Measurements from ENCODE around the gene MAT2B.

MAT2B gene

DNA sequence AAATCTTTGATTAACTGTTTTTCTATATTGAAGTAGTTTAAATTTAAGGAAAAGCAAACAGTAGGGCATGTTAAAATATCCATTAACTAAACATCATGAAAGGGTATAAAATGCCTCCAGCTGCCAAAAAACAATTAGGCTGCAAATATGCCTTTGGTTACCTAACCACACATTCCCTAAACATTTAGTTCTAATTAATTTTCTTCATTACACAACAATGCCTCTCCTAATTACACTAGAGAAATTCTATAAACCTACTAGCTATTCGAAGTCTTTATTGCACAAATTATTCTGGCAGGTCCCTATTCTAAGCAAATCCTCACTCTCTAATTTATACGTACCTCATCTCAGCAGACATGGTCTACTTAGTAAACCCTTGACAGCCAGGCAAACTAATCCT, 37.4 kb downstream of the MAT2B start:
- TF ChIP-seq ISL1 (CRISPR knock-in tag; IDR thresholded peaks at IDR 0.05): no peak
- no peak for TF ChIP-seq CSDC2 (CRISPR knock-in tag; IDR thresholded peaks at IDR 0.05)
- TF ChIP-seq, protein P1, sequence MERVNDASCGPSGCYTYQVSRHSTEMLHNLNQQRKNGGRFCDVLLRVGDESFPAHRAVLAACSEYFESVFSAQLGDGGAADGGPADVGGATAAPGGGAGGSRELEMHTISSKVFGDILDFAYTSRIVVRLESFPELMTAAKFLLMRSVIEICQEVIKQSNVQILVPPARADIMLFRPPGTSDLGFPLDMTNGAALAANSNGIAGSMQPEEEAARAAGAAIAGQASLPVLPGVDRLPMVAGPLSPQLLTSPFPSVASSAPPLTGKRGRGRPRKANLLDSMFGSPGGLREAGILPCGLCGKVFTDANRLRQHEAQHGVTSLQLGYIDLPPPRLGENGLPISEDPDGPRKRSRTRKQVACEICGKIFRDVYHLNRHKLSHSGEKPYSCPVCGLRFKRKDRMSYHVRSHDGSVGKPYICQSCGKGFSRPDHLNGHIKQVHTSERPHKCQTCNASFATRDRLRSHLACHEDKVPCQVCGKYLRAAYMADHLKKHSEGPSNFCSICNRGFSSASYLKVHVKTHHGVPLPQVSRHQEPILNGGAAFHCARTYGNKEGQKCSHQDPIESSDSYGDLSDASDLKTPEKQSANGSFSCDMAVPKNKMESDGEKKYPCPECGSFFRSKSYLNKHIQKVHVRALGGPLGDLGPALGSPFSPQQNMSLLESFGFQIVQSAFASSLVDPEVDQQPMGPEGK (CRISPR knock-in tag; IDR thresholded peaks at IDR 0.05; ENCODE audit: borderline replicate concordance): no peak
- no peak for TF ChIP-seq ZFP30 (CRISPR knock-in tag; IDR thresholded peaks at IDR 0.05)
- no peak for TF ChIP-seq ARNTL (CRISPR knock-in tag; IDR thresholded peaks at IDR 0.05; ENCODE audit: borderline replicate concordance, low read depth)
- ATAC-seq: no peak

DNA sequence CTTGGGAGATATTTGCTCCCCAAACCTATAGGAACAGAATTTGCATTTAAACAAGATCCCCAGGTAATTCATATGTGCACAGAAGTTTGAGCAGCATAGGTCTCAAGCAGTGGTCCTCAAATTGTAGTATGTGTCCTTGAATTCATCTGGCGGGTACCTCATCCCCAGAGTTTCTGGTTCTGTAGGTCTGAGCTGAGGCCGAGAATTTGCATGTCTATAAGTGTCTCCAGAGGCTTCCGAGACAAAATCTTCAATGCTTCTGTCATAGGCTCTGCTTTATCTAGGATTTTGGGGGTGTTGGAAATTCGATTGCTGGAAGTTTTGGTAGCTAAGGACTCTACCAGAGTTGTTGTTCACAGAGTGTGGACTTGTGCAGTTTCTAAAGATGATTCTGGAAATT, 38.6 kb downstream of the MAT2B start:
- no peak for ATAC-seq
- TF ChIP-seq CSDC2 (CRISPR knock-in tag; IDR thresholded peaks at IDR 0.05) (no peak), ARNTL (CRISPR knock-in tag; IDR thresholded peaks at IDR 0.05; ENCODE audit: borderline replicate concordance, low read depth) (no peak), ZNF8 (CRISPR knock-in tag; IDR thresholded peaks at IDR 0.05) (no peak), ZC3H10 (CRISPR knock-in tag; IDR thresholded peaks at IDR 0.05) (no peak), ZNF565 (CRISPR knock-in tag; conservative IDR thresholded peaks at IDR 0.05; ENCODE audit: low read depth) (no peak), GLIS3 (CRISPR knock-in tag; IDR thresholded peaks at IDR 0.05) (no peak), TOX (CRISPR knock-in tag; IDR thresholded peaks at IDR 0.05; ENCODE audit: borderline replicate concordance) (no peak), ESRRG (CRISPR knock-in tag; IDR thresholded peaks at IDR 0.05) (no peak), ZFP3 (CRISPR knock-in tag; IDR thresholded peaks at IDR 0.05) (no peak), ZFP30 (CRISPR knock-in tag; IDR thresholded peaks at IDR 0.05) (no peak)
- TF ChIP-seq, protein P2, sequence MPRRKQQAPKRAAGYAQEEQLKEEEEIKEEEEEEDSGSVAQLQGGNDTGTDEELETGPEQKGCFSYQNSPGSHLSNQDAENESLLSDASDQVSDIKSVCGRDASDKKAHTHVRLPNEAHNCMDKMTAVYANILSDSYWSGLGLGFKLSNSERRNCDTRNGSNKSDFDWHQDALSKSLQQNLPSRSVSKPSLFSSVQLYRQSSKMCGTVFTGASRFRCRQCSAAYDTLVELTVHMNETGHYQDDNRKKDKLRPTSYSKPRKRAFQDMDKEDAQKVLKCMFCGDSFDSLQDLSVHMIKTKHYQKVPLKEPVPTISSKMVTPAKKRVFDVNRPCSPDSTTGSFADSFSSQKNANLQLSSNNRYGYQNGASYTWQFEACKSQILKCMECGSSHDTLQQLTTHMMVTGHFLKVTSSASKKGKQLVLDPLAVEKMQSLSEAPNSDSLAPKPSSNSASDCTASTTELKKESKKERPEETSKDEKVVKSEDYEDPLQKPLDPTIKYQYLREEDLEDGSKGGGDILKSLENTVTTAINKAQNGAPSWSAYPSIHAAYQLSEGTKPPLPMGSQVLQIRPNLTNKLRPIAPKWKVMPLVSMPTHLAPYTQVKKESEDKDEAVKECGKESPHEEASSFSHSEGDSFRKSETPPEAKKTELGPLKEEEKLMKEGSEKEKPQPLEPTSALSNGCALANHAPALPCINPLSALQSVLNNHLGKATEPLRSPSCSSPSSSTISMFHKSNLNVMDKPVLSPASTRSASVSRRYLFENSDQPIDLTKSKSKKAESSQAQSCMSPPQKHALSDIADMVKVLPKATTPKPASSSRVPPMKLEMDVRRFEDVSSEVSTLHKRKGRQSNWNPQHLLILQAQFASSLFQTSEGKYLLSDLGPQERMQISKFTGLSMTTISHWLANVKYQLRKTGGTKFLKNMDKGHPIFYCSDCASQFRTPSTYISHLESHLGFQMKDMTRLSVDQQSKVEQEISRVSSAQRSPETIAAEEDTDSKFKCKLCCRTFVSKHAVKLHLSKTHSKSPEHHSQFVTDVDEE (CRISPR knock-in tag; IDR thresholded peaks at IDR 0.05): no peak
- TF ChIP-seq, protein P3, sequence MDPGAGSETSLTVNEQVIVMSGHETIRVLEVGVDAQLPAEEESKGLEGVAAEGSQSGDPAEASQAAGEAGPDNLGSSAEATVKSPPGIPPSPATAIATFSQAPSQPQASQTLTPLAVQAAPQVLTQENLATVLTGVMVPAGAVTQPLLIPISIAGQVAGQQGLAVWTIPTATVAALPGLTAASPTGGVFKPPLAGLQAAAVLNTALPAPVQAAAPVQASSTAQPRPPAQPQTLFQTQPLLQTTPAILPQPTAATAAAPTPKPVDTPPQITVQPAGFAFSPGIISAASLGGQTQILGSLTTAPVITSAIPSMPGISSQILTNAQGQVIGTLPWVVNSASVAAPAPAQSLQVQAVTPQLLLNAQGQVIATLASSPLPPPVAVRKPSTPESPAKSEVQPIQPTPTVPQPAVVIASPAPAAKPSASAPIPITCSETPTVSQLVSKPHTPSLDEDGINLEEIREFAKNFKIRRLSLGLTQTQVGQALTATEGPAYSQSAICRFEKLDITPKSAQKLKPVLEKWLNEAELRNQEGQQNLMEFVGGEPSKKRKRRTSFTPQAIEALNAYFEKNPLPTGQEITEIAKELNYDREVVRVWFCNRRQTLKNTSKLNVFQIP (CRISPR knock-in tag; IDR thresholded peaks at IDR 0.05; ENCODE audit: borderline replicate concordance, low read depth): no peak
- TF ChIP-seq, protein P4, sequence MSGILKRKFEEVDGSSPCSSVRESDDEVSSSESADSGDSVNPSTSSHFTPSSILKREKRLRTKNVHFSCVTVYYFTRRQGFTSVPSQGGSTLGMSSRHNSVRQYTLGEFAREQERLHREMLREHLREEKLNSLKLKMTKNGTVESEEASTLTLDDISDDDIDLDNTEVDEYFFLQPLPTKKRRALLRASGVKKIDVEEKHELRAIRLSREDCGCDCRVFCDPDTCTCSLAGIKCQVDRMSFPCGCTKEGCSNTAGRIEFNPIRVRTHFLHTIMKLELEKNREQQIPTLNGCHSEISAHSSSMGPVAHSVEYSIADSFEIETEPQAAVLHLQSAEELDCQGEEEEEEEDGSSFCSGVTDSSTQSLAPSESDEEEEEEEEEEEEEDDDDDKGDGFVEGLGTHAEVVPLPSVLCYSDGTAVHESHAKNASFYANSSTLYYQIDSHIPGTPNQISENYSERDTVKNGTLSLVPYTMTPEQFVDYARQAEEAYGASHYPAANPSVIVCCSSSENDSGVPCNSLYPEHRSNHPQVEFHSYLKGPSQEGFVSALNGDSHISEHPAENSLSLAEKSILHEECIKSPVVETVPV (CRISPR knock-in tag; IDR thresholded peaks at IDR 0.05): no peak

DNA sequence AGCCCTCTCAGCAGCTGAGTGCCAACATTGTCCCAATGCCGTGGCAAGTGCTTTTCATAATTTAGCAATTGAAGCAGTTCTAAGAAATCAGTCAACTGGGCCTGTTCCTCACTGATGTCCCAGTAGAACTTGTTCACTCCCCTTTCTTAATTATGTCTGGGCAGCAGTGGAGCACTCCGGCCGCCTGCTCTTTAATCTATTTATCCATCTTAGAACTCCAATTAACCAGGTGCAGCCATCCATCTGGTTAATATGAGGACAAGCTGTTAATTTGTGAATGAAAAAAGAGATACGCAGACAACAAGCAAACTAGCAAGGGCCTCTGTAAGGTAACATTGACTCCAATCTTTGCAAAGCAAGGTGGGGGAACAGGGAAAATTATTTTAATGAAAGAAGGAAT, 39.4 kb downstream of the MAT2B start:
- no peak for ATAC-seq
- TF ChIP-seq ZFP3 (CRISPR knock-in tag; IDR thresholded peaks at IDR 0.05) (no peak), TOX (CRISPR knock-in tag; IDR thresholded peaks at IDR 0.05; ENCODE audit: borderline replicate concordance) (no peak), ZFP30 (CRISPR knock-in tag; IDR thresholded peaks at IDR 0.05) (no peak), ZNF8 (CRISPR knock-in tag; IDR thresholded peaks at IDR 0.05) (no peak), ISL1 (CRISPR knock-in tag; IDR thresholded peaks at IDR 0.05) (no peak), ARNTL (CRISPR knock-in tag; IDR thresholded peaks at IDR 0.05; ENCODE audit: borderline replicate concordance, low read depth) (no peak), BACH2 (CRISPR knock-in tag; IDR thresholded peaks at IDR 0.05; ENCODE audit: borderline replicate concordance) (no peak), PPARA (CRISPR knock-in tag; IDR thresholded peaks at IDR 0.05; ENCODE audit: borderline replicate concordance) (no peak), RARB (CRISPR knock-in tag; IDR thresholded peaks at IDR 0.05) (no peak), SNAI2 (CRISPR knock-in tag; IDR thresholded peaks at IDR 0.05) (no peak), CSDC2 (CRISPR knock-in tag; IDR thresholded peaks at IDR 0.05) (no peak), GLIS3 (CRISPR knock-in tag; IDR thresholded peaks at IDR 0.05) (no peak), OSR1 (CRISPR knock-in tag; IDR thresholded peaks at IDR 0.05) (no peak)
- TF ChIP-seq, protein P3 (CRISPR knock-in tag; IDR thresholded peaks at IDR 0.05; ENCODE audit: borderline replicate concordance, low read depth): no peak
- TF ChIP-seq, protein P1 (CRISPR knock-in tag; IDR thresholded peaks at IDR 0.05; ENCODE audit: borderline replicate concordance): no peak
- TF ChIP-seq, protein P5, sequence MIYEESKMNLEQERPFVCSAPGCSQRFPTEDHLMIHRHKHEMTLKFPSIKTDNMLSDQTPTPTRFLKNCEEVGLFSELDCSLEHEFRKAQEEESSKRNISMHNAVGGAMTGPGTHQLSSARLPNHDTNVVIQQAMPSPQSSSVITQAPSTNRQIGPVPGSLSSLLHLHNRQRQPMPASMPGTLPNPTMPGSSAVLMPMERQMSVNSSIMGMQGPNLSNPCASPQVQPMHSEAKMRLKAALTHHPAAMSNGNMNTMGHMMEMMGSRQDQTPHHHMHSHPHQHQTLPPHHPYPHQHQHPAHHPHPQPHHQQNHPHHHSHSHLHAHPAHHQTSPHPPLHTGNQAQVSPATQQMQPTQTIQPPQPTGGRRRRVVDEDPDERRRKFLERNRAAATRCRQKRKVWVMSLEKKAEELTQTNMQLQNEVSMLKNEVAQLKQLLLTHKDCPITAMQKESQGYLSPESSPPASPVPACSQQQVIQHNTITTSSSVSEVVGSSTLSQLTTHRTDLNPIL (CRISPR knock-in tag; IDR thresholded peaks at IDR 0.05; ENCODE audit: low read depth): no peak

All from SK-N-SH treated with all-trans-retinoic acid at 6 μM for 48 hours (cell line).